Lower leg skin (tissue), 4 donors: ENCODE results near the gene DISC1. TPM values are rescaled to one million over a fixed set of nuclear protein-coding genes. Genes with fewer than 3 reads are reported as not detected.

Experiments used
- DNase-seq, 2 donors: peaks; one replicate each; pipeline ENCODE4 v3.0.0-alpha.2; 2019; ENCODE audit warnings: low spot score in 2 of 2
- H3K4me3 ChIP-seq: fragments of 200-600 bp; sonication (generic); 2 replicates; pipeline ENCODE4 v1.5.1; 2017; ENCODE audit warnings: mild to moderate bottlenecking, low read depth; ENCODE audit not compliant: poor library complexity, severe bottlenecking
- CTCF ChIP-seq, 3 donors: fragments of 450-650 bp; IDR thresholded peaks; one replicate each; pipeline ENCODE4 v1.5.1; 2016; ENCODE audit warnings: antibody characterized with exemption in 3 of 3, mild to moderate bottlenecking in 3 of 3, moderate library complexity in 2 of 3
- POLR2A ChIP-seq, 2 donors: fragments of 450-650 bp; IDR thresholded peaks; one replicate each; pipeline ENCODE4 v1.6.1; 2016 to 2017; ENCODE audit warnings: antibody characterized with exemption in 2 of 2, mild to moderate bottlenecking in 1 of 2, moderate library complexity in 1 of 2
- WGBS, 2 donors: methylation state at CpG; one replicate each; pipeline ENCODE4 v1.1.5; 2018; 5-methylcytosine and 5-hydroxymethylcytosine counted together
- intact Hi-C: fragments of 100-400 bp; cut with DNase I; formaldehyde crosslinking; loops from one replicate; pipeline ENCODE4 v1.15.0; 2023; ENCODE audit warnings: low total_unique reads
- total RNA-seq, 4 donors: library from RNA; depleted of rRNA; stranded (reverse); fragments of >200 nt; gene quantifications; one replicate each; pipeline ENCODE4 v1.1.0, GENCODE V29; 2016

DISC1 gene
- total RNA-seq, 4 donors from 2014 or later: 1.6 to 7.4 (median 3.5) TPM

- no peak overlapping the region for H3K4me3 ChIP-seq
- DNase-seq: no peak
- intact Hi-C loops: no loop called here
- 85 to 89% methylated on average over 8 of the region's 8 CpGs for WGBS, 2 donors
- TF ChIP-seq POLR2A (IDR thresholded peaks at IDR 0.05) (no peak), CTCF (IDR thresholded peaks at IDR 0.05) (no peak)
These were observed 364.6 kb downstream of the DISC1 start for GRCh38 chr1:231991231-231991630.

- no peak overlapping the region for H3K4me3 ChIP-seq
- intact Hi-C loops: no loop called here
- 54 to 69% methylated on average over 2 of the region's 2 CpGs for WGBS, 2 donors
- DNase-seq: no peak
- no peak for TF ChIP-seq POLR2A (IDR thresholded peaks at IDR 0.05)
These were observed 367.4 kb downstream of the DISC1 start for GRCh38 chr1:231993968-231994455.

- H3K4me3 ChIP-seq: no peak overlapping the region
- TF ChIP-seq POLR2A (IDR thresholded peaks at IDR 0.05) (no peak), CTCF (IDR thresholded peaks at IDR 0.05) (no peak)
- intact Hi-C loops: no loop called here
- 99 to 100% methylated on average over 2 of the region's 2 CpGs for WGBS, 2 donors
- DNase-seq: no peak
These were observed 372.2 kb downstream of the DISC1 start for GRCh38 chr1:231998791-231999190.

- DNase-seq: no peak
- intact Hi-C loops: no loop called here
- no peak for TF ChIP-seq POLR2A (IDR thresholded peaks at IDR 0.05)
- no peak for TF ChIP-seq CTCF (IDR thresholded peaks at IDR 0.05)
- WGBS, 2 donors: 53 to 95% methylated on average over 1 of the region's 1 CpG
- no peak overlapping the region for H3K4me3 ChIP-seq
These were observed 378.7 kb downstream of the DISC1 start for GRCh38 chr1:232005300-232005699.

- intact Hi-C loops: no loop called here
- 69 to 84% methylated on average over 1 of the region's 1 CpG for WGBS, 2 donors
- no peak for DNase-seq
- TF ChIP-seq CTCF (IDR thresholded peaks at IDR 0.05) (no peak), POLR2A (IDR thresholded peaks at IDR 0.05) (no peak)
- no peak overlapping the region for H3K4me3 ChIP-seq
These were observed 383.2 kb downstream of the DISC1 start for GRCh38 chr1:232009741-232010140.

- H3K4me3 ChIP-seq: no peak overlapping the region
- WGBS, 2 donors: 90 to 94% methylated on average over 6 of the region's 6 CpGs
- TF ChIP-seq CTCF (IDR thresholded peaks at IDR 0.05) (no peak), POLR2A (IDR thresholded peaks at IDR 0.05) (no peak)
- DNase-seq: no peak
- intact Hi-C loops: no loop called here
These were observed 385.4 kb downstream of the DISC1 start for GRCh38 chr1:232011961-232012360.
